K562 (cell line): ENCODE results near the gene NDC1. TPM values are rescaled to one million over a fixed set of nuclear protein-coding genes. Genes with fewer than 3 reads are reported as not detected.

Experiments
- CBX3 ChIP-seq, 2 experiments: IDR thresholded peaks; 1 replicate in 1 of 2; 2 replicates in 1 of 2; pipeline ENCODE4 v1.6.1; 2012; ENCODE audit warnings: inconsistent platforms in 2 of 2, low read length in 2 of 2, borderline replicate concordance in 1 of 2, control low read depth in 1 of 2
- ELF4 ChIP-seq: fragments of 450-650 bp; formaldehyde crosslinking; IDR thresholded peaks from 2 replicates; pipeline ENCODE4 v1.4.0; 2022; ENCODE audit warnings: missing genetic modification characterization
- EP400 ChIP-seq: fragments of 450-650 bp; IDR thresholded peaks from 2 replicates; pipeline ENCODE4 v1.6.1; 2017; ENCODE audit warnings: antibody characterized with exemption, mild to moderate bottlenecking, moderate library complexity
- ETS1 ChIP-seq: conservative IDR thresholded peaks from 2 replicates; pipeline ENCODE4 v1.6.1; 2011; ENCODE audit warnings: low read depth, mild to moderate bottlenecking, low read length; ENCODE audit not compliant: control insufficient read depth
- ETV5 ChIP-seq: sonication (generic); formaldehyde crosslinking; IDR thresholded peaks from 2 replicates; pipeline ENCODE4 v1.4.0; 2020; ENCODE audit warnings: low read depth, mild to moderate bottlenecking, missing genetic modification reagents
- EWSR1 ChIP-seq: fragments of 450-650 bp; IDR thresholded peaks from 2 replicates; pipeline ENCODE4 v1.6.1; 2018; ENCODE audit warnings: borderline replicate concordance, mild to moderate bottlenecking, low read depth, moderate library complexity; ENCODE audit not compliant: partially characterized antibody
- ILF3 ChIP-seq: fragments of 450-650 bp; IDR thresholded peaks from 2 replicates; pipeline ENCODE4 v1.6.1; 2018; ENCODE audit warnings: antibody characterized with exemption, mild to moderate bottlenecking, moderate library complexity, borderline replicate concordance
- MAFF ChIP-seq: IDR thresholded peaks from 2 replicates; pipeline ENCODE4 v1.6.1; 2012; ENCODE audit warnings: low read length, improper control_type of control experiment
- PHF21A ChIP-seq: fragments of 450-650 bp; IDR thresholded peaks from 2 replicates; pipeline ENCODE4 v1.6.1; 2017; ENCODE audit warnings: low read depth, borderline replicate concordance
- PRDM10 ChIP-seq: fragments of 450-650 bp; IDR thresholded peaks from 2 replicates; pipeline ENCODE4 v1.6.1; 2018; ENCODE audit not compliant: partially characterized antibody
- SIX5 ChIP-seq, 2 experiments: IDR thresholded peaks; 2 replicates each; pipeline ENCODE4 v1.6.1; 2011; ENCODE audit warnings: low read length in 2 of 2, borderline replicate concordance in 1 of 2, low read depth in 1 of 2, mild to moderate bottlenecking in 1 of 2, moderate library complexity in 1 of 2; ENCODE audit not compliant: insufficient read depth in 1 of 2
- THAP7 ChIP-seq: fragments of 250-450 bp; sonication (Bioruptor Pico); IDR thresholded peaks from 2 replicates; pipeline ENCODE4 v1.5.0; 2021
- ZBTB40 ChIP-seq, 2 experiments: fragments of 450-650 bp in 1 of 2; sonication (generic) in 1 of 2; formaldehyde crosslinking in 1 of 2; IDR thresholded peaks; 2 replicates each; pipeline versions ENCODE4 v1.7.1 to v1.9.0; 2016 to 2022; ENCODE audit warnings: inconsistent platforms in 1 of 2, mild to moderate bottlenecking in 1 of 2, missing genetic modification reagents in 1 of 2
- ZNF354B ChIP-seq: fragments of 250-450 bp; sonication (Bioruptor Pico); IDR thresholded peaks from 2 replicates; pipeline ENCODE4 v1.4.0; 2020
- polyA plus RNA-seq, 8 experiments: library from polyadenylated mRNA; depleted of rRNA in 4 of 8; stranded (reverse) in 5 of 8; unstranded in 3 of 8; fragments of >200 nt; fragmentation: Nextera tagmentation in 2 of 8; fragmentation: Illumina TruSeq in 1 of 8; extraction: Ambion mirVana in 2 of 8; extraction: Trizol in 1 of 8; gene quantifications; 2 replicates each; pipeline versions ENCODE4 v1.2.1 to v1.2.3, GENCODE V29; 2011 to 2014; ENCODE audit warnings: inconsistent platforms in 1 of 8, missing spikeins in 1 of 8
- total RNA-seq, 7 experiments: library from RNA; depleted of rRNA in 6 of 7; stranded (reverse); fragments of >200 nt in 6 of 7; fragmentation: Illumina TruSeq in 2 of 7; extraction: Trizol in 2 of 7; gene quantifications; 2 replicates each; pipeline versions ENCODE4 v1.2.1 to v1.2.3, GENCODE V29; 2011 to 2021; ENCODE audit warnings: low replicate concordance in 1 of 7

The NDC1 gene
- total and polyA plus RNA-seq, 9 of the 15 experiments (the other 6 are each of a cell fraction or from before 2014, with no cell fraction given): 26.9 to 102 (median 64.5) TPM

GRCh38 chr1:53837646-53837923, 511 bp downstream of the NDC1 start (continued):
- no peak for TF ChIP-seq PRDM10
- no peak for TF ChIP-seq EWSR1
- TF ChIP-seq SIX5 (IDR thresholded peaks at IDR 0.05; ENCODE audit: borderline replicate concordance in 1 of 2, insufficient read depth in 1 of 2, low read depth in 1 of 2, low read length in 2 of 2): no peak
- TF ChIP-seq CBX3 (IDR thresholded peaks at IDR 0.05; ENCODE audit: borderline replicate concordance in 1 of 2, low read length in 2 of 2): no peak
- peak; percentile 5; the same call in 1 of the 2 replicates for TF ChIP-seq ZBTB40 (IDR thresholded peaks at IDR 0.05)
- TF ChIP-seq ZBTB40 (CRISPR knock-in tag; IDR thresholded peaks at IDR 0.05): no peak
- no peak for TF ChIP-seq THAP7 (CRISPR knock-in tag)
- no peak for TF ChIP-seq ILF3
- TF ChIP-seq MAFF: no peak
- no peak for TF ChIP-seq ETV5 (CRISPR knock-in tag)
- no peak for TF ChIP-seq ELF4 (CRISPR knock-in tag)
- no peak for TF ChIP-seq ZNF354B
- no peak for TF ChIP-seq ETS1
- TF ChIP-seq PHF21A: no peak
- TF ChIP-seq EP400: no peak
